GM12878 (cell line): ENCODE results near the gene PFKFB2. TPM values are rescaled to one million over a fixed set of nuclear protein-coding genes. Genes with fewer than 3 reads are reported as not detected.

Source experiments
- CBFB ChIP-seq: IDR thresholded peaks from 2 replicates; pipeline ENCODE4 v1.6.1; 2016; ENCODE audit warnings: antibody characterized with exemption, low read depth
- CEBPZ ChIP-seq: fragments of 150-350 bp; IDR thresholded peaks from 2 replicates; pipeline ENCODE4 v1.6.1; 2016; ENCODE audit warnings: low read depth, low read length
- CUX1 ChIP-seq: IDR thresholded peaks from 2 replicates; pipeline ENCODE4 v1.6.1; 2012; ENCODE audit warnings: improper control_type of control experiment, low read depth, low read length; ENCODE audit not compliant: insufficient replicate concordance
- JUNB ChIP-seq: IDR thresholded peaks from 2 replicates; pipeline ENCODE4 v1.6.1; 2016; ENCODE audit warnings: antibody characterized with exemption, mild to moderate bottlenecking
- NR2C1 ChIP-seq: fragments of 450-650 bp; IDR thresholded peaks from 2 replicates; pipeline ENCODE4 v1.6.1; 2017; ENCODE audit warnings: antibody characterized with exemption, mild to moderate bottlenecking, moderate library complexity
- RELB ChIP-seq: fragments of 450-650 bp; IDR thresholded peaks from 2 replicates; pipeline ENCODE4 v1.6.1; 2017; ENCODE audit warnings: low read depth, mild to moderate bottlenecking, moderate library complexity
- SPI1 ChIP-seq: IDR thresholded peaks from 2 replicates; pipeline ENCODE4 v1.6.1; 2011; ENCODE audit warnings: low read depth, mild to moderate bottlenecking, low read length, moderate library complexity, borderline replicate concordance; ENCODE audit not compliant: insufficient read depth
- SREBF2 ChIP-seq: IDR thresholded peaks from 2 replicates; pipeline ENCODE4 v1.6.1; 2012; ENCODE audit warnings: mild to moderate bottlenecking, low read length
- STAT1 ChIP-seq: fragments of 450-650 bp; conservative IDR thresholded peaks from 2 replicates; pipeline ENCODE4 v1.6.1; 2014; ENCODE audit warnings: antibody characterized with exemption, mild to moderate bottlenecking
- ZBTB33 ChIP-seq: fragments of 450-650 bp; IDR thresholded peaks from 2 replicates; pipeline ENCODE4 v1.6.1; 2017; ENCODE audit warnings: mild to moderate bottlenecking
- ZNF207 ChIP-seq: fragments of 450-650 bp; IDR thresholded peaks from 2 replicates; pipeline ENCODE4 v1.6.1; 2014; ENCODE audit warnings: antibody characterized with exemption, mild to moderate bottlenecking, borderline replicate concordance
- ZNF217 ChIP-seq: fragments of 450-650 bp; IDR thresholded peaks from 2 replicates; pipeline ENCODE4 v1.6.1; 2017; ENCODE audit warnings: antibody characterized with exemption, mild to moderate bottlenecking
- ZSCAN29 ChIP-seq: fragments of 450-650 bp; IDR thresholded peaks from 2 replicates; pipeline ENCODE4 v1.6.1; 2017; ENCODE audit warnings: mild to moderate bottlenecking, moderate library complexity
- polyA plus RNA-seq, 11 experiments: library from polyadenylated mRNA; depleted of rRNA in 4 of 11; unstranded in 6 of 11; stranded (reverse) in 5 of 11; fragments of >200 nt; fragmentation: Nextera tagmentation in 4 of 11; fragmentation: Illumina TruSeq in 1 of 11; extraction: Ambion mirVana in 4 of 11; extraction: Trizol in 1 of 11; gene quantifications; 1 replicate in 1 of 11; 2 replicates in 10 of 11; pipeline versions ENCODE4 v1.2.1 to v1.2.3, GENCODE V29; 2011 to 2016; ENCODE audit warnings: inconsistent platforms in 2 of 11, missing spikeins in 2 of 11, low read depth in 1 of 11
- total RNA-seq, 4 experiments: library from RNA; depleted of rRNA in 3 of 4; stranded (reverse); fragments of >200 nt in 3 of 4; fragmentation: Illumina TruSeq in 1 of 4; extraction: Trizol in 1 of 4; gene quantifications; 2 replicates each; pipeline versions ENCODE4 v1.2.1 to v1.2.3, GENCODE V29; 2013 to 2021

PFKFB2 gene
- total and polyA plus RNA-seq, 10 of the 15 experiments (the other 5 are each of a cell fraction or from before 2014, with no cell fraction given): 0.40 to 1.3 (median 1.0) TPM

GRCh38 chr1:207039380-207040180 is 13.5 kb upstream of the PFKFB2 start (continued):
- no peak for TF ChIP-seq ZBTB33
- TF ChIP-seq CBFB: no peak
- TF ChIP-seq RELB: no peak
- no peak for TF ChIP-seq SREBF2
- no peak for TF ChIP-seq STAT1
- TF ChIP-seq SPI1: no peak
- TF ChIP-seq CUX1: no peak
- no peak for TF ChIP-seq NR2C1
- TF ChIP-seq ZNF217: no peak
- no peak for TF ChIP-seq ZNF207
- no peak for TF ChIP-seq ZSCAN29
- TF ChIP-seq JUNB: no peak
- no peak for TF ChIP-seq CEBPZ
